NT2/D1 (cell line): ENCODE data around the gene ZGRF1.

Source experiments
- DNase-seq: peaks from one replicate; pipeline ENCODE4 v3.0.0-alpha.2; 2011; ENCODE audit warnings: low read depth, low spot score
- H3K27me3 ChIP-seq: 2 replicates; pipeline ENCODE4 v1.6.0; 2011; ENCODE audit warnings: mild to moderate bottlenecking; ENCODE audit not compliant: insufficient read length, insufficient read depth
- H3K36me3 ChIP-seq: 2 replicates; pipeline ENCODE4 v1.6.1; 2011; ENCODE audit warnings: mild to moderate bottlenecking, low read length, mixed read lengths; ENCODE audit not compliant: insufficient read depth, insufficient read length
- H3K4me1 ChIP-seq: 2 replicates; pipeline ENCODE4 v1.5.1; 2011; ENCODE audit not compliant: insufficient read depth, insufficient read length
- H3K4me3 ChIP-seq: 2 replicates; pipeline ENCODE4 v1.5.1; 2011; ENCODE audit warnings: low read depth; ENCODE audit not compliant: insufficient read length
- H3K9ac ChIP-seq: 2 replicates; pipeline ENCODE4 v1.6.0; 2011; ENCODE audit warnings: low read depth; ENCODE audit not compliant: insufficient read length
- H3K9me3 ChIP-seq: 2 replicates; pipeline ENCODE4 v1.5.1; 2011; ENCODE audit warnings: mild to moderate bottlenecking, low read length; ENCODE audit not compliant: insufficient read depth
- SUZ12 ChIP-seq: IDR thresholded peaks from 2 replicates; pipeline ENCODE4 v1.6.1; 2011; ENCODE audit not compliant: insufficient read length, insufficient read depth; ENCODE audit errors: extremely low read depth
- YY1 ChIP-seq: IDR thresholded peaks from 2 replicates; pipeline ENCODE4 v1.6.1; 2011; ENCODE audit not compliant: insufficient read length, insufficient read depth
- ZNF274 ChIP-seq: IDR thresholded peaks from 2 replicates; pipeline ENCODE4 v1.6.1; 2011; ENCODE audit warnings: mild to moderate bottlenecking, low read depth, low read length

The ZGRF1 gene

GRCh38 chr4:112636688-112637551 lies at the start of gene ZGRF1, which contains the start of gene LARP7:
ZGRF1 (minus strand) TSS chr4:112636909; CDS start chr4:112633176, 3,733 bp downstream.
LARP7 (plus strand) TSS chr4:112637143; CDS start chr4:112644670, 7,527 bp downstream.
- Histone ChIP-seq H3K9ac (peak within 1 kb of the TSS; percentile 83), H3K4me3 (peak within 1 kb of the TSS; percentile 95), H3K36me3 (peaks cover 32% of the 10 kb centered on the region), H3K9me3 (no peaks in the 10 kb centered on the region), H3K27me3 (no peaks in the 10 kb centered on the region), H3K4me1 (no peaks in the 10 kb centered on the region)
- DNase-seq, result peak; percentile 94
- TF ChIP-seq ZNF274 (no peak), SUZ12 (no peak), YY1 (no peak)

- H3K4me3 ChIP-seq, result no peak overlapping the region
- no peak for DNase-seq
Observed at GRCh38 chr4:112680996-112681395, 44.3 kb upstream of the ZGRF1 start.

DNA sequence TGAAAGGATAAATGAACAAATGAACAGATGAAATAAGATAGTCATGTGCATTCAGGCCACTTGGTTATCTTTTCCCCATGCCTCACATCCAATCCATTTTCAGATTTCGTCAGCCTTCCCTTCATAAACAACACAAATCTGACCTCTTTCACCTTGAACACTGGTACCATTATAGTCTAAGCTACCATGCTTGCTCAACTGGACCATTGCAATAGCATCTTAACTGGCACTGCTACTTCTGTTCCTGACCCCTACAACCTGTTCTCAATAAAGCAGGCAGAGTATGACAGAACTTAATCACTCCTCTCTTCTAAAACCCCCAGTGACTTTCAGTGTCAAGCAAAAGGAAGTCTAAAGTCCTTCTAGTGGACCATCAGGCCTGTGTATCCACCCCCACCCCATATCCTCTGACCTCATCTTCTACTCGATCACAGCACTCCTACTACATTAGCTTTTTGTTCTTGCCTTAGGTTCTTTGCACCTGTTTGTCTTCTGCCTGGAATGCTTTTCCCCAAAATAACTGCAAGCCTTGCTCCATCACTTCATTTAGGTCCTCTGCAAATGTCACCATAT lies 40.9 kb upstream of the ZGRF1 start:
- no peak overlapping the region for H3K9ac ChIP-seq
- no peaks in the 10 kb centered on the region for H3K9me3 ChIP-seq
- no peak overlapping the region for H3K4me3 ChIP-seq
- no peaks in the 10 kb centered on the region for H3K27me3 ChIP-seq
- H3K4me1 ChIP-seq, result no peaks in the 10 kb centered on the region
- no peak for DNase-seq
- no peaks in the 10 kb centered on the region for H3K36me3 ChIP-seq
- TF ChIP-seq YY1 (no peak), ZNF274 (no peak), SUZ12 (no peak)

More at GRCh38 chr4:112680996-112681395, 44.3 kb upstream of the ZGRF1 start:
- H3K36me3 ChIP-seq, result no peaks in the 10 kb centered on the region
- H3K4me1 ChIP-seq, result no peaks in the 10 kb centered on the region
- H3K27me3 ChIP-seq, result no peaks in the 10 kb centered on the region
- TF ChIP-seq SUZ12, result no peak
- no peak for TF ChIP-seq ZNF274
- TF ChIP-seq YY1, result no peak
- no peak overlapping the region for H3K9ac ChIP-seq
- no peaks in the 10 kb centered on the region for H3K9me3 ChIP-seq

- H3K9ac ChIP-seq, result no peak overlapping the region
- H3K4me1 ChIP-seq, result no peaks in the 10 kb centered on the region
- H3K9me3 ChIP-seq, result no peaks in the 10 kb centered on the region
- no peaks in the 10 kb centered on the region for H3K36me3 ChIP-seq
- DNase-seq, result no peak
- TF ChIP-seq YY1 (no peak), ZNF274 (no peak), SUZ12 (no peak)
- H3K4me3 ChIP-seq, result no peak overlapping the region
- H3K27me3 ChIP-seq, result no peaks in the 10 kb centered on the region
Observed at GRCh38 chr4:112674376-112674775, 37.7 kb upstream of the ZGRF1 start.

- TF ChIP-seq SUZ12 (no peak), ZNF274 (no peak)
- H3K4me3 ChIP-seq, result no peak overlapping the region
Observed at GRCh38 chr4:112673686-112674085, 37.0 kb upstream of the ZGRF1 start.

GRCh38 chr4:112673076-112673475 lies 36.4 kb upstream of the ZGRF1 start:
- DNase-seq, result no peak
- no peaks in the 10 kb centered on the region for H3K4me1 ChIP-seq
- no peak for TF ChIP-seq YY1
- no peak for TF ChIP-seq SUZ12
- TF ChIP-seq ZNF274, result no peak
- no peak overlapping the region for H3K4me3 ChIP-seq
- no peaks in the 10 kb centered on the region for H3K36me3 ChIP-seq
- no peaks in the 10 kb centered on the region for H3K27me3 ChIP-seq
- no peaks in the 10 kb centered on the region for H3K9me3 ChIP-seq
- no peak overlapping the region for H3K9ac ChIP-seq

More at GRCh38 chr4:112673686-112674085, 37.0 kb upstream of the ZGRF1 start:
- Histone ChIP-seq H3K36me3 (no peaks in the 10 kb centered on the region), H3K4me1 (no peaks in the 10 kb centered on the region), H3K9me3 (no peaks in the 10 kb centered on the region), H3K9ac (no peak overlapping the region), H3K27me3 (no peaks in the 10 kb centered on the region)
- DNase-seq, result no peak

DNA sequence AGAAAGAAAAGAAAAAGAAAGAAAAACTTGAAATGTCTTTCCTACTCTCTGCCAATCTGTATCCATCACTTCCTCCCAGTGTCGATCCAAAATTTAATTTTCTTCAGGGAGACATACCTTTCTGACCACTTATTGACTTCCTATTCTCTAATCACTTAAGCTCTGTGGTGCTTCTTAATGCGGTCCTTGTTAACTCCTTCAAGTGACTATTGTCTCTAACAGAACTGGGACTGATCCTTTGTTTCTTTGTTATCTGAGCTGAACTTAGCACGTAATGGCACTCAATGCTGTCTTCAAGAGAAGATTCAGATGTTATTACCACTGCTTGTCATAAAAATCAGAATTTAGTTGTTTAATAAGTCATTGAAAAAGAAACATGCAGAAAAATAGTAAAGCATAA lies 31.4 kb upstream of the ZGRF1 start:
- no peaks in the 10 kb centered on the region for H3K27me3 ChIP-seq
- no peak for DNase-seq
- no peaks in the 10 kb centered on the region for H3K4me1 ChIP-seq
- no peak overlapping the region for H3K4me3 ChIP-seq
- no peak overlapping the region for H3K9ac ChIP-seq
- no peaks in the 10 kb centered on the region for H3K36me3 ChIP-seq
- H3K9me3 ChIP-seq, result no peaks in the 10 kb centered on the region
- TF ChIP-seq SUZ12 (no peak), ZNF274 (no peak), YY1 (no peak)
